ENCODE results near the gene ELOVL7. TPM values are rescaled to one million over a fixed set of nuclear protein-coding genes. Genes with fewer than 3 reads are reported as not detected.

The ELOVL7 gene
- total RNA-seq, 6 donors from 2014 or later: 1.9 to 17.7 (median 6.7) TPM

GRCh38 chr5:60887746-60888145 lies 43.7 kb upstream of the ELOVL7 start:
- TF ChIP-seq EP300 (IDR thresholded peaks at IDR 0.05) (no peak), POLR2AphosphoS5 (IDR thresholded peaks at IDR 0.05) (no peak), CTCF (IDR thresholded peaks at IDR 0.05) (no peak), POLR2A (IDR thresholded peaks at IDR 0.05) (no peak)
- peaks cover 0 to 8% (median 2%) of the 10 kb centered on the region in 4 donors for H3K36me3 ChIP-seq
- no peaks in the 10 kb centered on the region for H3K27me3 ChIP-seq
- no peak for ATAC-seq (ENCODE audit: low FRiP score in 2 of 2)
- no peak overlapping the region for H3K4me3 ChIP-seq
- H3K9me3 ChIP-seq: no peaks in the 10 kb centered on the region
- no peak for DNase-seq
- WGBS, 2 donors: 89 to 98% methylated on average over 2 of the region's 2 CpGs
- H3K27ac ChIP-seq: no peak overlapping the region
- H3K4me1 ChIP-seq: no peaks in the 10 kb centered on the region

- no peak for ATAC-seq (ENCODE audit: low FRiP score in 2 of 2)
- Histone ChIP-seq H3K27ac (no peak overlapping the region), H3K4me3 (no peak overlapping the region), H3K4me1 (no peaks in the 10 kb centered on the region), H3K36me3 (peaks cover 0 to 6% (median 2%) of the 10 kb centered on the region in 4 donors), H3K27me3 (no peaks in the 10 kb centered on the region), H3K9me3 (no peaks in the 10 kb centered on the region)
- TF ChIP-seq CTCF (IDR thresholded peaks at IDR 0.05) (no peak), POLR2AphosphoS5 (IDR thresholded peaks at IDR 0.05) (no peak), EP300 (IDR thresholded peaks at IDR 0.05) (no peak), POLR2A (IDR thresholded peaks at IDR 0.05) (no peak)
- 96 to 100% methylated on average over 1 of the region's 1 CpG for WGBS, 2 donors
- DNase-seq: no peak
Measured at GRCh38 chr5:60887096-60887495, 43.0 kb upstream of the ELOVL7 start.

- ATAC-seq (ENCODE audit: low FRiP score in 2 of 2) (no peak), DNase-seq (no peak)
- H3K9me3 ChIP-seq: no peaks in the 10 kb centered on the region
- peaks cover 0 to 9% (median 2%) of the 10 kb centered on the region in 4 donors for H3K36me3 ChIP-seq
- WGBS, 2 donors: 88 to 96% methylated on average over 5 of the region's 5 CpGs
- H3K27ac ChIP-seq: no peak overlapping the region
- TF ChIP-seq CTCF (IDR thresholded peaks at IDR 0.05): no peak
- no peak for TF ChIP-seq POLR2A (IDR thresholded peaks at IDR 0.05)
- no peaks in the 10 kb centered on the region for H3K4me1 ChIP-seq
- no peaks in the 10 kb centered on the region for H3K27me3 ChIP-seq
- no peak overlapping the region for H3K4me3 ChIP-seq
Measured at GRCh38 chr5:60886158-60886557, 42.1 kb upstream of the ELOVL7 start.

GRCh38 chr5:60883229-60883628 lies 39.2 kb upstream of the ELOVL7 start:
- TF ChIP-seq EP300 (IDR thresholded peaks at IDR 0.05) (no peak), CTCF (IDR thresholded peaks at IDR 0.05) (peak in 2 of 6 experiments; percentile 24 to 32)
- ATAC-seq (ENCODE audit: low FRiP score in 2 of 2) (no peak), DNase-seq (no peak)
- Histone ChIP-seq H3K27me3 (no peaks in the 10 kb centered on the region), H3K9me3 (no peaks in the 10 kb centered on the region), H3K4me3 (no peak overlapping the region), H3K36me3 (peaks cover 0 to 3% (median 0%) of the 10 kb centered on the region in 4 donors), H3K4me1 (no peaks in the 10 kb centered on the region), H3K27ac (no peak overlapping the region)

GRCh38 chr5:60872892-60873291 lies 28.8 kb upstream of the ELOVL7 start:
- Histone ChIP-seq H3K27me3 (no peaks in the 10 kb centered on the region), H3K4me3 (no peak overlapping the region), H3K9me3 (peaks cover 0 to 13% (median 0%) of the 10 kb centered on the region in 4 donors), H3K27ac (no peak overlapping the region), H3K36me3 (no peaks in the 10 kb centered on the region), H3K4me1 (no peaks in the 10 kb centered on the region)
- DNase-seq: no peak
- ATAC-seq (ENCODE audit: low FRiP score in 2 of 2): no peak
- TF ChIP-seq EP300 (IDR thresholded peaks at IDR 0.05) (no peak), POLR2AphosphoS5 (IDR thresholded peaks at IDR 0.05) (no peak), POLR2A (IDR thresholded peaks at IDR 0.05) (no peak), CTCF (IDR thresholded peaks at IDR 0.05) (no peak)

Data from upper lobe of left lung (tissue), 6 donors.